ENCODE results near the gene ARID1B.

Gene ARID1B

DNA sequence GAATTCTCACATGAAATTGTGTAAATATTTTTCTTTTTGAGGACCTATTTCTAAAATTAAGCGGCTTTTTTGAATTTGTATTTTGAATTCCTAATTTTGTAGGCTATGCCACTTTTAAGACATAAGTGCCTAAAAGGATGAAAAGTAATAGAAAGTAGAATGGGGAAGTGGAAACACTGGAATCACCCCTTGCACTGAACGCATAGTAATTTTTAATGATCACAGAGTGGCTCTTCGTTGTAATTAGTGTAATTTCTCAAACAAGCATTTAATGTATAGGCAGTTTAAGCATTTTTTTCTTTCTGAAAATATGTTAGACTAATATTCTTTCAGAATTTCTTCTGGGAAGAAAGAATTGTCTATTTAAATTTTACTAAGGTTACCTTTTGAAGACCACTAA, 73.2 kb downstream of the ARID1B start:
- peaks cover 66% of the 10 kb centered on the region for H3K79me2 ChIP-seq (ENCODE audit: insufficient read depth, low read length)
- H3K4me3 ChIP-seq (ENCODE audit: insufficient read depth, low read length, poor library complexity, severe bottlenecking), result no peak overlapping the region
- no peak overlapping the region for H3K9ac ChIP-seq (ENCODE audit: low read length)
- no peak overlapping the region for H3K27ac ChIP-seq (ENCODE audit: low read depth, low read length)
- no peaks in the 10 kb centered on the region for H3K27me3 ChIP-seq (ENCODE audit: low read length)
- TF ChIP-seq EZH2phosphoT487 (conservative IDR thresholded peaks at IDR 0.05; ENCODE audit: low read length), result no peak
- no peak for TF ChIP-seq CTCF (IDR thresholded peaks at IDR 0.05; ENCODE audit: insufficient read depth, low read length, poor library complexity, severe bottlenecking)
- no peak overlapping the region for H2AFZ ChIP-seq (ENCODE audit: low read depth, low read length, severe bottlenecking)
- H3F3A ChIP-seq (ENCODE audit: insufficient read depth), result peaks cover 26% of the 10 kb centered on the region
- H3K9me2 ChIP-seq (replicated peaks; ENCODE audit: insufficient read depth, low read length), result no peaks in the 10 kb centered on the region
- H3K9me3 ChIP-seq (ENCODE audit: insufficient read depth, low read length), result no peaks in the 10 kb centered on the region
- H3K4me2 ChIP-seq (ENCODE audit: low read depth, low read length, poor library complexity, severe bottlenecking), result peak overlapping the region; percentile 46
- H4K20me1 ChIP-seq (ENCODE audit: low read depth, low read length), result peaks cover 39% of the 10 kb centered on the region
- H3K36me3 ChIP-seq (ENCODE audit: low read length), result no peaks in the 10 kb centered on the region

DNA sequence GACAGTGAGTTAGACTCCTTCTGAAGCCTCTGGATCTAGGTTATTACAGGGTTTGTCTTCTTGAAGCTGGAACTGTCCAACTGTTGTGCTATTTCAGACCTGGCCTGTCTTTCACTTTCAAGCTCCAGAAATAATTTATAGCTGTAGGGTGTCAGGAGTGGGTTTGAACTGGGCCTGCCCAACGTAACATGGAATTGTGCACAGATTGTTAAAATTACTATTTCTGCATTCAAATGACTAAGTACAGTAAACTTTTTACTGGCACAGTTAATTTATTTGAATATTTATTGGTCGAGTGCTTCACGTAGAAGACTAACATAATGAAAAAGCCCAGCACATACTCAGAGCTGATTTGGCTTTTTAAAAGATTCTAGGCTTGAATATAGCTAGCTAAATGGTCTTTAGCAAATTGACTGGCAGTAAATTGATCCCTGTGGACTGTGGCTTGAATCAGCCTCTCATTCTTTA, 74.3 kb downstream of the ARID1B start:
- Histone ChIP-seq H3K9me2 (replicated peaks; ENCODE audit: insufficient read depth, low read length) (no peaks in the 10 kb centered on the region), H4K20me1 (ENCODE audit: low read depth, low read length) (peaks cover 35% of the 10 kb centered on the region), H3K79me2 (ENCODE audit: insufficient read depth, low read length) (peaks cover 74% of the 10 kb centered on the region), H3K4me3 (ENCODE audit: insufficient read depth, low read length, poor library complexity, severe bottlenecking) (no peak overlapping the region), H3F3A (ENCODE audit: insufficient read depth) (peaks cover 26% of the 10 kb centered on the region), H3K36me3 (ENCODE audit: low read length) (no peaks in the 10 kb centered on the region), H3K9me3 (ENCODE audit: insufficient read depth, low read length) (no peaks in the 10 kb centered on the region), H3K27me3 (ENCODE audit: low read length) (no peaks in the 10 kb centered on the region), H2AFZ (ENCODE audit: low read depth, low read length, severe bottlenecking) (no peak overlapping the region), H3K9ac (ENCODE audit: low read length) (no peak overlapping the region), H3K27ac (ENCODE audit: low read depth, low read length) (peak overlapping the region; percentile 32; the same call in 1 of the 2 replicates), H3K4me2 (ENCODE audit: low read depth, low read length, poor library complexity, severe bottlenecking) (peak overlapping the region; percentile 46)
- TF ChIP-seq EZH2phosphoT487 (conservative IDR thresholded peaks at IDR 0.05; ENCODE audit: low read length) (no peak), CTCF (IDR thresholded peaks at IDR 0.05; ENCODE audit: insufficient read depth, low read length, poor library complexity, severe bottlenecking) (no peak)

- Histone ChIP-seq H3K9me3 (ENCODE audit: insufficient read depth, low read length) (no peaks in the 10 kb centered on the region), H3K79me2 (ENCODE audit: insufficient read depth, low read length) (peaks cover 77% of the 10 kb centered on the region), H3K27ac (ENCODE audit: low read depth, low read length) (peak overlapping the region; percentile 46), H2AFZ (ENCODE audit: low read depth, low read length, severe bottlenecking) (no peak overlapping the region), H4K20me1 (ENCODE audit: low read depth, low read length) (peaks cover 35% of the 10 kb centered on the region), H3K4me3 (ENCODE audit: insufficient read depth, low read length, poor library complexity, severe bottlenecking) (no peak overlapping the region), H3K36me3 (ENCODE audit: low read length) (no peaks in the 10 kb centered on the region), H3K9ac (ENCODE audit: low read length) (no peak overlapping the region), H3K4me2 (ENCODE audit: low read depth, low read length, poor library complexity, severe bottlenecking) (peak overlapping the region; percentile 46), H3K9me2 (replicated peaks; ENCODE audit: insufficient read depth, low read length) (no peaks in the 10 kb centered on the region), H3F3A (ENCODE audit: insufficient read depth) (peaks cover 26% of the 10 kb centered on the region), H3K27me3 (ENCODE audit: low read length) (no peaks in the 10 kb centered on the region)
- no peak for TF ChIP-seq EZH2phosphoT487 (conservative IDR thresholded peaks at IDR 0.05; ENCODE audit: low read length)
- TF ChIP-seq CTCF (IDR thresholded peaks at IDR 0.05; ENCODE audit: insufficient read depth, low read length, poor library complexity, severe bottlenecking), result no peak
These were observed 75.1 kb downstream of the ARID1B start for GRCh38 chr6:156852147-156852857.
